HFF-Myc (cell line): ENCODE data around the gene ZHX3.

Experiments used
- DNase-seq: peaks from one replicate; pipeline ENCODE4 v3.0.0-alpha.2; 2011; ENCODE audit warnings: low read depth; ENCODE audit errors: extremely low read depth
- H3K4me3 ChIP-seq: replicated peaks from 2 replicates; pipeline ENCODE4 v1.5.1; 2011; ENCODE audit warnings: low read depth, mild to moderate bottlenecking, control low read depth, low read length
- TF ChIP-seq, protein P1 (sequence below): IDR thresholded peaks from 2 replicates; pipeline ENCODE4 v1.5.1; 2012; ENCODE audit warnings: mild to moderate bottlenecking, low read depth, low read length, control low read depth; ENCODE audit errors: missing control alignments

ZHX3 gene, protein sequence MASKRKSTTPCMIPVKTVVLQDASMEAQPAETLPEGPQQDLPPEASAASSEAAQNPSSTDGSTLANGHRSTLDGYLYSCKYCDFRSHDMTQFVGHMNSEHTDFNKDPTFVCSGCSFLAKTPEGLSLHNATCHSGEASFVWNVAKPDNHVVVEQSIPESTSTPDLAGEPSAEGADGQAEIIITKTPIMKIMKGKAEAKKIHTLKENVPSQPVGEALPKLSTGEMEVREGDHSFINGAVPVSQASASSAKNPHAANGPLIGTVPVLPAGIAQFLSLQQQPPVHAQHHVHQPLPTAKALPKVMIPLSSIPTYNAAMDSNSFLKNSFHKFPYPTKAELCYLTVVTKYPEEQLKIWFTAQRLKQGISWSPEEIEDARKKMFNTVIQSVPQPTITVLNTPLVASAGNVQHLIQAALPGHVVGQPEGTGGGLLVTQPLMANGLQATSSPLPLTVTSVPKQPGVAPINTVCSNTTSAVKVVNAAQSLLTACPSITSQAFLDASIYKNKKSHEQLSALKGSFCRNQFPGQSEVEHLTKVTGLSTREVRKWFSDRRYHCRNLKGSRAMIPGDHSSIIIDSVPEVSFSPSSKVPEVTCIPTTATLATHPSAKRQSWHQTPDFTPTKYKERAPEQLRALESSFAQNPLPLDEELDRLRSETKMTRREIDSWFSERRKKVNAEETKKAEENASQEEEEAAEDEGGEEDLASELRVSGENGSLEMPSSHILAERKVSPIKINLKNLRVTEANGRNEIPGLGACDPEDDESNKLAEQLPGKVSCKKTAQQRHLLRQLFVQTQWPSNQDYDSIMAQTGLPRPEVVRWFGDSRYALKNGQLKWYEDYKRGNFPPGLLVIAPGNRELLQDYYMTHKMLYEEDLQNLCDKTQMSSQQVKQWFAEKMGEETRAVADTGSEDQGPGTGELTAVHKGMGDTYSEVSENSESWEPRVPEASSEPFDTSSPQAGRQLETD

DNA sequence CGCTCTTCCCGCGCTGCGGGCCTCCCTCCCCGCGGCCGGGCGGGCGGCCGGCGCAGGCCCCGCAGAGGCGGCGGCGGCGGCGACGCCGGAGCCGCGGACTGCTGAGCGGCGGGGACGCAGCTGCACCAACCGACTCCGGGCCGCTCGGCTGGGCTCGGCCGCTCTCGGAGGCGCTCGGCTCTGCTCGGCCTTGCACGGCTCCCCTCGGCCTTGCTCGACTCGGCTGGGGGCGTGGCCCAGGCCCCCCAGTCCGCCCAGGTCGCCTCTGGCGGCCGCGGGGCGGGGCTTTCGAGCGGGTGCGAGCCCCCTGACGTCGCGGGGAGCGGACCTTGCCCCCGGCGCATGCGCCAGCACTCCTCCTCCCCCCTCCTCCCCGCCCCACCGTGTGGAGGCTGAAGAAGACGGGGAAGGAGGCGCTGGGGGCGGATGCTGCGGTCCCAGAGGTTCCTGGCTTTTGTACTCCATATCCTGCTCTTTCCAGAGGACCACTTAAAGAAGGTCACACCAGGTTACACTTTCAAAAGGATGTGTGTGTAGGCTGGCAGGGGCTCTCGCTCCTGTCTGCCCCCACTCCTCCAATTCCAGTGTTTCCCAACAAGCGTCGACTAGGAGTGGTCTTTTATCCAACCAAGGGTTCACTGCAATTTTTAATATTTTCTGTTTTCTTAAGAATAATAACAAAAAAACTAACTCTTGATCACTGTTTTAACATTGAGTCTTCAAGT is at the start of gene ZHX3:
Gene ZHX3 (minus strand): TSS at position 186 of the 725 bp plus-strand sequence. CDS start 112,815 bp downstream, outside the sequence.
- peak within 1 kb of the TSS; percentile 88 for H3K4me3 ChIP-seq
- TF ChIP-seq, protein P1, sequence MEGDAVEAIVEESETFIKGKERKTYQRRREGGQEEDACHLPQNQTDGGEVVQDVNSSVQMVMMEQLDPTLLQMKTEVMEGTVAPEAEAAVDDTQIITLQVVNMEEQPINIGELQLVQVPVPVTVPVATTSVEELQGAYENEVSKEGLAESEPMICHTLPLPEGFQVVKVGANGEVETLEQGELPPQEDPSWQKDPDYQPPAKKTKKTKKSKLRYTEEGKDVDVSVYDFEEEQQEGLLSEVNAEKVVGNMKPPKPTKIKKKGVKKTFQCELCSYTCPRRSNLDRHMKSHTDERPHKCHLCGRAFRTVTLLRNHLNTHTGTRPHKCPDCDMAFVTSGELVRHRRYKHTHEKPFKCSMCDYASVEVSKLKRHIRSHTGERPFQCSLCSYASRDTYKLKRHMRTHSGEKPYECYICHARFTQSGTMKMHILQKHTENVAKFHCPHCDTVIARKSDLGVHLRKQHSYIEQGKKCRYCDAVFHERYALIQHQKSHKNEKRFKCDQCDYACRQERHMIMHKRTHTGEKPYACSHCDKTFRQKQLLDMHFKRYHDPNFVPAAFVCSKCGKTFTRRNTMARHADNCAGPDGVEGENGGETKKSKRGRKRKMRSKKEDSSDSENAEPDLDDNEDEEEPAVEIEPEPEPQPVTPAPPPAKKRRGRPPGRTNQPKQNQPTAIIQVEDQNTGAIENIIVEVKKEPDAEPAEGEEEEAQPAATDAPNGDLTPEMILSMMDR: no peak

GRCh38 chr20:41367393-41367695 is 49.8 kb upstream of the ZHX3 start:
- DNase-seq: no peak
- H3K4me3 ChIP-seq: no peak overlapping the region
- TF ChIP-seq, protein P1: no peak

More for the DNA sequence above, at the start of gene ZHX3:
- peak; percentile 75 for DNase-seq

GRCh38 chr20:41366546-41367392 is 49.2 kb upstream of the ZHX3 start, which contains the start of gene EMILIN3:
Gene EMILIN3, minus strand, starts transcription at chr20:41366818. Its CDS starts 184 bp downstream, at chr20:41366634.
- H3K4me3 ChIP-seq: peak within 1 kb of the TSS; percentile 38
- TF ChIP-seq, protein P1: no peak
- DNase-seq: no peak

- TF ChIP-seq, protein P1: no peak
- peak overlapping the region; percentile 38 for H3K4me3 ChIP-seq
- no peak for DNase-seq
These were observed 48.4 kb upstream of the ZHX3 start for GRCh38 chr20:41365777-41366545.

- TF ChIP-seq, protein P1: no peak
- no peak for DNase-seq
- peak overlapping the region; percentile 38 for H3K4me3 ChIP-seq
These were observed 47.6 kb upstream of the ZHX3 start for GRCh38 chr20:41364967-41365765.
